ENCODE data around the gene TREML4. TPM values are rescaled to one million over a fixed set of nuclear protein-coding genes. Genes with fewer than 3 reads are reported as not detected.

TREML4 gene
- total and polyA plus RNA-seq, 8 donors, result not detected

DNA sequence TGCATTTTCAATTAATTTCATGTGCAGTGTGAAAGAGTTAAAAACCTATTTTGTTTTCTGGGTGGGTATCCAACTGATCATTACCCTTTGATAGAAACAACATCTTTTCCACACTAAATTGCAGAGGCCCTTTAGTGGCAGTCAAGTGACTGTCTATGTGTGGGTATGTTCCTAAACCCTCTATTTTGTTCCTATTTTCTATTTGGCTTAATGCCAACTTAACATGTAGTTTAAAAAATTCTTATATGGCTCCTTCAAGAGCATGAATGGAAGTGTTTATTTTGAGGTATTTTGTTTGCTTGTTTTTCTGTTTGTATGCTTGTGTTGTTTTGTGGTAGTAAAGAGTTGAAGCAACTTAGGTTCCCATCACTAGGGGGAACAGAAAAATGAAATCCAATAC lies 38.4 kb downstream of the TREML4 start:
- Histone ChIP-seq H3K36me3 (no peaks in the 10 kb centered on the region), H3K27me3 (no peaks in the 10 kb centered on the region), H3K9me3 (no peaks in the 10 kb centered on the region), H3K27ac (no peak overlapping the region), H3K4me3 (no peak overlapping the region), H3K4me1 (no peaks in the 10 kb centered on the region)
- DNase-seq, result no peak
- TF ChIP-seq CTCF (IDR thresholded peaks at IDR 0.05), result no peak
- intact Hi-C loops (cut with DNase I), result no loop called here
- FAIRE-seq, result no peak
- ATAC-seq, result no peak

DNA sequence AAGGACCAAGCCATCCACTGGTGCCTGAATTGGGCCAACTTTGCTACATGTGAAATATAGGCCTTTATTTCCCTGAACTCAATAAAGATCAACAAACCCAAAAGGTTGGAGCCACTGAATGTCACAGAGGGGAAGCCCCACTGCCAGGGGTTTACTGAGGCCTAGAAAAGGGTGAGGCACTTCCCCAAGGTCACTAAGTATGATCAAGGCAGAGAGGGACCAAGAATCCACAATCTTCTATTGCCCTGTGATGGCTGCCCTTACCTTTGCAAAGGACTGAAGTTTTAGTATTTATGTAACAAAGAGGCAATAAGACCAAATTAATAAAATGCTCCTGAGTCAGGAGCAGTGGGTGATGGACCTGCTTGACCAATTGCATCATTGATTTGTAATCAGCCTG lies 40.3 kb downstream of the TREML4 start:
- H3K4me3 ChIP-seq, result no peak overlapping the region
- intact Hi-C loops (cut with DNase I), result no loop called here
- H3K36me3 ChIP-seq, result no peaks in the 10 kb centered on the region
- no peaks in the 10 kb centered on the region for H3K9me3 ChIP-seq
- ATAC-seq, result no peak
- no peak for DNase-seq
- no peak for TF ChIP-seq CTCF (IDR thresholded peaks at IDR 0.05)
- no peak overlapping the region for H3K27ac ChIP-seq
- H3K27me3 ChIP-seq, result no peaks in the 10 kb centered on the region
- FAIRE-seq, result no peak
- H3K4me1 ChIP-seq, result no peaks in the 10 kb centered on the region

DNA sequence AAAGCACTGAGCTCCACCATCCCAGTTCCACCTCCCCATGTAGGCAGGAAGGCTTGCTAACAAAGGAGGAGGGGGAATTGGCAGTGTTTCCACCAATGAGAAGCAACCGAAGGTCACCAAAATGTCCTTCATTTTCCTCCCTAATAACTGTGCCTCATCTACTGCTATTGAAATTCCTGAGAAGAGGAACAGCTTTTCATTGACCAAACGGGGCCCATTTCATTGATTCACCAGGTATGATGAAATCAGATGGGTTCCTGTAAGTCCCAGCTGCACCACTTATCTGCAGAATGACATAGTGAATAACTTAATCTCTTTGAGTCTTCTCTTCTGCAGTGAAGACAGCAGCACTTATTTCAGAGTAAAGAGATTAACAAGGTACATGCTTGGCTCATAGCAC lies 41.0 kb downstream of the TREML4 start:
- no peaks in the 10 kb centered on the region for H3K36me3 ChIP-seq
- no peak overlapping the region for H3K4me3 ChIP-seq
- no peaks in the 10 kb centered on the region for H3K9me3 ChIP-seq
- intact Hi-C loops (cut with DNase I), result no loop called here
- 77 to 78% methylated on average over 2 of the region's 2 CpGs for WGBS, 2 donors
- no peak for DNase-seq
- no peaks in the 10 kb centered on the region for H3K4me1 ChIP-seq
- no peaks in the 10 kb centered on the region for H3K27me3 ChIP-seq
- no peak for TF ChIP-seq CTCF (IDR thresholded peaks at IDR 0.05)
- no peak overlapping the region for H3K27ac ChIP-seq
- ATAC-seq, result no peak
- FAIRE-seq, result no peak

DNA sequence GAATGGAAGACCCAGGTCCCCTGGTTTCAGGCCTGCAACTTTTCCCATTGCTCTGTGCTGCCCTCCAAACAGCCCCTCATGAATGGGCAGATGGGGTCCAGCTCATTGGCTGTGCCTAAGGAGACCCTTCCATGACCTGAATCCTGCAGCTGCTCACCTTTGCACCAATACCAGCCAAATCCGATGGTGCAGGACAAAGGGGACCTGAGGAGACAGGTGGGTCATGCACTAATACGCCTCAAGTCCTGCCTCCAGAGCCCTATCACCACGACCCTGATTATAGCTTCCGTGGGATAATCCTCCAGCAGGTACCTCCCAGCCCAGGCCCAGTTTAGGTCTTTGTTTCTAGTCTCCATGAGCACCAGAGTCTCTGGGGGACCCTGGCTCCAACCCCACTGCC lies 41.6 kb downstream of the TREML4 start:
- no peak for TF ChIP-seq CTCF (IDR thresholded peaks at IDR 0.05)
- DNase-seq (no peak), ATAC-seq (no peak), FAIRE-seq (no peak)
- no peaks in the 10 kb centered on the region for H3K27me3 ChIP-seq
- H3K27ac ChIP-seq, result no peak overlapping the region
- H3K4me1 ChIP-seq, result no peaks in the 10 kb centered on the region
- intact Hi-C loops (cut with DNase I), result no loop called here
- H3K36me3 ChIP-seq, result no peaks in the 10 kb centered on the region
- no peaks in the 10 kb centered on the region for H3K9me3 ChIP-seq
- 79 to 86% methylated on average over 4 of the region's 4 CpGs for WGBS, 2 donors
- no peak overlapping the region for H3K4me3 ChIP-seq

- peak in 1 of 6 donors; percentile 45 for DNase-seq
- Histone ChIP-seq H3K36me3 (no peaks in the 10 kb centered on the region), H3K4me3 (no peak overlapping the region), H3K9me3 (no peaks in the 10 kb centered on the region), H3K27ac (no peak overlapping the region), H3K4me1 (no peaks in the 10 kb centered on the region), H3K27me3 (no peaks in the 10 kb centered on the region)
- ATAC-seq, result peak in 3 of 4 donors; percentile 9 to 78 (median 76)
- intact Hi-C loops (cut with DNase I), result no loop called here
- WGBS, 2 donors, result 65 to 72% methylated on average over 7 of the region's 7 CpGs
- no peak for FAIRE-seq
- no peak for TF ChIP-seq CTCF (IDR thresholded peaks at IDR 0.05)
Measured at GRCh38 chr6:41271901-41272395, 43.8 kb downstream of the TREML4 start.

Data from pancreas (tissue), 10 donors.